Thyroid gland (tissue), 4 donors: ENCODE measurements around the gene KSR1. TPM values are rescaled to one million over a fixed set of nuclear protein-coding genes. Genes with fewer than 3 reads are reported as not detected.

ENCODE experiments used
- DNase-seq, 2 donors: peaks; one replicate each; pipeline ENCODE4 v3.0.0-alpha.2; 2019
- H3K27ac ChIP-seq, 3 donors: fragments of 200-600 bp; sonication (generic); 1 replicate in 2 of 3; 2 replicates in 1 of 3; pipeline ENCODE4 v1.5.1; 2016 to 2019; ENCODE audit warnings: mild to moderate bottlenecking in 1 of 3, moderate library complexity in 1 of 3
- H3K27me3 ChIP-seq: fragments of 200-600 bp; sonication (generic); one replicate; pipeline ENCODE4 v1.5.1; 2019
- H3K36me3 ChIP-seq, 2 donors: fragments of 200-600 bp; sonication (generic); one replicate each; pipeline ENCODE4 v1.5.1; 2016 to 2019
- H3K4me1 ChIP-seq, 2 donors: fragments of 200-600 bp; sonication (generic); one replicate each; pipeline ENCODE4 v1.5.1; 2017 to 2019
- H3K4me3 ChIP-seq, 3 donors: fragments of 200-600 bp; sonication (generic); replicated peaks in 1 of 3; 1 replicate in 2 of 3; 2 replicates in 1 of 3; pipeline ENCODE4 v1.5.1; 2016; ENCODE audit warnings: mild to moderate bottlenecking in 1 of 3
- H3K9me3 ChIP-seq: fragments of 200-600 bp; sonication (generic); one replicate; pipeline ENCODE4 v1.5.1; 2017
- POLR2A ChIP-seq, 2 donors: fragments of 450-650 bp; IDR thresholded peaks; one replicate each; pipeline ENCODE4 v1.6.1; 2017; ENCODE audit warnings: antibody characterized with exemption in 2 of 2, mild to moderate bottlenecking in 2 of 2, moderate library complexity in 1 of 2
- WGBS, 2 donors: methylation state at CpG; one replicate each; pipeline ENCODE4 v1.1.5; 2017; 5-methylcytosine and 5-hydroxymethylcytosine counted together
- intact Hi-C: fragments of 100-400 bp; cut with DNase I; formaldehyde crosslinking; loops from one replicate; pipeline ENCODE4 v1.15.1; 2023
- total RNA-seq, 4 donors: library from RNA; depleted of rRNA; stranded (reverse); fragments of >200 nt; gene quantifications; one replicate each; pipeline ENCODE4 v1.2.3, GENCODE V29; 2016
- TF ChIP-seq, protein P1 (sequence below), 6 experiments: fragments of 200-600 bp in 3 of 6; fragments of 450-650 bp in 3 of 6; sonication (generic) in 3 of 6; IDR thresholded peaks; one replicate each; pipeline ENCODE4 v1.5.1; 2016 to 2019; ENCODE audit warnings: antibody characterized with exemption in 6 of 6, mild to moderate bottlenecking in 2 of 6, inconsistent platforms in 1 of 6, moderate library complexity in 1 of 6

The KSR1 gene
- total RNA-seq, 4 donors from 2014 or later, result 35.9 to 75.5 (median 67.7) TPM

GRCh38 chr17:27577884-27578717 lies 121.9 kb downstream of the KSR1 start:
- 59 to 62% methylated on average over 9 to 10 of the region's 10 CpGs for WGBS, 2 donors
- intact Hi-C loops, result no loop called here
- DNase-seq, result peak; percentile 71 to 72
- Histone ChIP-seq H3K27me3 (no peaks in the 10 kb centered on the region), H3K4me1 (peaks cover 62 to 66% of the 10 kb centered on the region in 2 donors), H3K27ac (peak overlapping the region; percentile 96 to 98 (median 97)), H3K36me3 (peaks cover 0 to 2% of the 10 kb centered on the region in 2 donors), H3K4me3 (no peak overlapping the region), H3K9me3 (no peaks in the 10 kb centered on the region)
- TF ChIP-seq POLR2A (IDR thresholded peaks at IDR 0.05), result no peak
- TF ChIP-seq, protein P1, sequence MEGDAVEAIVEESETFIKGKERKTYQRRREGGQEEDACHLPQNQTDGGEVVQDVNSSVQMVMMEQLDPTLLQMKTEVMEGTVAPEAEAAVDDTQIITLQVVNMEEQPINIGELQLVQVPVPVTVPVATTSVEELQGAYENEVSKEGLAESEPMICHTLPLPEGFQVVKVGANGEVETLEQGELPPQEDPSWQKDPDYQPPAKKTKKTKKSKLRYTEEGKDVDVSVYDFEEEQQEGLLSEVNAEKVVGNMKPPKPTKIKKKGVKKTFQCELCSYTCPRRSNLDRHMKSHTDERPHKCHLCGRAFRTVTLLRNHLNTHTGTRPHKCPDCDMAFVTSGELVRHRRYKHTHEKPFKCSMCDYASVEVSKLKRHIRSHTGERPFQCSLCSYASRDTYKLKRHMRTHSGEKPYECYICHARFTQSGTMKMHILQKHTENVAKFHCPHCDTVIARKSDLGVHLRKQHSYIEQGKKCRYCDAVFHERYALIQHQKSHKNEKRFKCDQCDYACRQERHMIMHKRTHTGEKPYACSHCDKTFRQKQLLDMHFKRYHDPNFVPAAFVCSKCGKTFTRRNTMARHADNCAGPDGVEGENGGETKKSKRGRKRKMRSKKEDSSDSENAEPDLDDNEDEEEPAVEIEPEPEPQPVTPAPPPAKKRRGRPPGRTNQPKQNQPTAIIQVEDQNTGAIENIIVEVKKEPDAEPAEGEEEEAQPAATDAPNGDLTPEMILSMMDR (IDR thresholded peaks at IDR 0.05), result no peak

DNA sequence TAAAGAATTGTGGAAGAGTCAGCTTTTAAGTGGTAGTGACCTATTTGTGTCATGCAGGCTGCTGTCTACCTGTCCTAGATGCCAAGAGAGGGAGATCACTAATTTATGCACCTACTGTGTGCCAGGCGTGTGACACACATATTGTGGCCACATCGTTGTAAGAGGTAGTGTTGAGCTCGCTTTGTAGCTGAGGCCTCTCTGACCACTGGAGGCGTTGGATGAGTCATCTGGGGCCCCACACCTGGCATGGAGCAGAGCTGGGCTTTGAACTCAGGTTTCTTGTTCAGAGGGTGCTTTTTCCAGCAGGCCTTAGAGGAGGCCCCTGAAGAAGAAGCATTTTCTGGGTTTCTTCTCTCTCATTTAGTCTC lies 122.5 kb downstream of the KSR1 start:
- DNase-seq, result no peak
- TF ChIP-seq, protein P1 (IDR thresholded peaks at IDR 0.05), result no peak
- TF ChIP-seq POLR2A (IDR thresholded peaks at IDR 0.05), result no peak
- no peaks in the 10 kb centered on the region for H3K27me3 ChIP-seq
- no peaks in the 10 kb centered on the region for H3K9me3 ChIP-seq
- no peak overlapping the region for H3K4me3 ChIP-seq
- peak overlapping the region; percentile 96 to 98 (median 97) for H3K27ac ChIP-seq
- intact Hi-C loops, result no loop called here
- peaks cover 0 to 4% of the 10 kb centered on the region in 2 donors for H3K36me3 ChIP-seq
- peaks cover 56 to 60% of the 10 kb centered on the region in 2 donors for H3K4me1 ChIP-seq
- 88 to 95% methylated on average over 4 of the region's 4 CpGs for WGBS, 2 donors

GRCh38 chr17:27579304-27579703 lies 123.1 kb downstream of the KSR1 start:
- intact Hi-C loops, result no loop called here
- peak overlapping the region in 2 of 3 donors; percentile 96 to 97 for H3K27ac ChIP-seq

DNA sequence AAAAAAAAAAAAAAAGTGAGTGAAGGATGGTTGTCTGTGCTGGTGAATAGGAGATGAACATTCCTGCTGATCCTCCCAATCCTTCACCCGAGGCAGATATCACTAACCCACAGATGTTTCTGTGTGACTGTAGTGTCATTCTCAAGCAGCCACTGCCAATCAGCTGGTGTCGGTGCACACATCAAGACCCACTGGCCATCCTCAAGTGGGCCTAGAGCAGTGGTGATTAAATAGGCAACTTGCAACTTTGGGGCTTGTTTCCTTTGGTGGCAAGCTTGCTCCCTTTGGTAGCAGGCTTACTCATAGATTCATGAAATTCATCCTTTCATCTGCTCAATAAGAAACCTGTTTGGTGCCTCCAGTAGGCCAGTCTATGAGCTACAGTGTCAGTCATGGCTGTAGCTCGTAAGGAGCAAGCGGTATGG lies 123.7 kb downstream of the KSR1 start:
- peak overlapping the region in 1 of 3 donors; percentile 77 for H3K27ac ChIP-seq
- H3K4me1 ChIP-seq, result peaks cover 49% of the 10 kb centered on the region in 2 donors
- no peak for DNase-seq
- no peak for TF ChIP-seq POLR2A (IDR thresholded peaks at IDR 0.05)
- TF ChIP-seq, protein P1 (IDR thresholded peaks at IDR 0.05), result no peak
- no peaks in the 10 kb centered on the region for H3K27me3 ChIP-seq
- intact Hi-C loops, result no loop called here
- no peak overlapping the region for H3K4me3 ChIP-seq
- WGBS, 2 donors, result 90 to 91% methylated on average over 4 of the region's 4 CpGs
- H3K36me3 ChIP-seq, result peaks cover 0 to 4% of the 10 kb centered on the region in 2 donors
- H3K9me3 ChIP-seq, result no peaks in the 10 kb centered on the region

More at GRCh38 chr17:27579304-27579703, 123.1 kb downstream of the KSR1 start:
- peaks cover 50 to 54% of the 10 kb centered on the region in 2 donors for H3K4me1 ChIP-seq
- H3K9me3 ChIP-seq, result no peaks in the 10 kb centered on the region
- H3K4me3 ChIP-seq, result no peak overlapping the region
- H3K27me3 ChIP-seq, result no peaks in the 10 kb centered on the region
- no peak for DNase-seq
- TF ChIP-seq, protein P1 (IDR thresholded peaks at IDR 0.05), result no peak
- TF ChIP-seq POLR2A (IDR thresholded peaks at IDR 0.05), result no peak
- H3K36me3 ChIP-seq, result peaks cover 0 to 4% of the 10 kb centered on the region in 2 donors
- WGBS, 2 donors, result 92 to 96% methylated on average over 3 of the region's 3 CpGs

GRCh38 chr17:27581016-27581415 lies 124.8 kb downstream of the KSR1 start:
- Histone ChIP-seq H3K36me3 (peaks cover 4 to 11% of the 10 kb centered on the region in 2 donors), H3K4me3 (no peak overlapping the region), H3K27me3 (no peaks in the 10 kb centered on the region), H3K9me3 (no peaks in the 10 kb centered on the region), H3K27ac (peak overlapping the region; percentile 14 to 77 (median 54)), H3K4me1 (peaks cover 39% of the 10 kb centered on the region in 2 donors)
- intact Hi-C loops, result no loop called here
- TF ChIP-seq, protein P1 (IDR thresholded peaks at IDR 0.05), result no peak
- no peak for TF ChIP-seq POLR2A (IDR thresholded peaks at IDR 0.05)
- WGBS, 2 donors, result 72 to 75% methylated on average over 6 of the region's 6 CpGs
- DNase-seq, result peak; percentile 67 to 68
